HEK293 (cell line): ENCODE data around the gene POLR2H.

Experiments
- CTCF ChIP-seq: fragments of 450-650 bp; formaldehyde crosslinking; IDR thresholded peaks from 2 replicates; pipeline ENCODE4 v1.5.1; 2016; ENCODE audit warnings: missing biosample characterization, missing genetic modification characterization
- HOXA7 ChIP-seq: sonication (generic); formaldehyde crosslinking; IDR thresholded peaks from 2 replicates; pipeline ENCODE4 v1.8.1; 2022; ENCODE audit warnings: missing genetic modification reagents, borderline replicate concordance
- KLF10 ChIP-seq: fragments of 450-650 bp; IDR thresholded peaks from 2 replicates; pipeline ENCODE4 v1.5.1; 2018; ENCODE audit warnings: missing biosample characterization, mild to moderate bottlenecking, missing genetic modification characterization
- YY1 ChIP-seq: fragments of 450-650 bp; formaldehyde crosslinking; IDR thresholded peaks from 2 replicates; pipeline ENCODE4 v1.5.1; 2018; ENCODE audit warnings: missing biosample characterization, missing genetic modification characterization
- ZNF596 ChIP-seq: fragments of 450-650 bp; IDR thresholded peaks from 2 replicates; pipeline ENCODE4 v1.5.0; 2018; ENCODE audit warnings: missing biosample characterization, mild to moderate bottlenecking, missing genetic modification characterization, moderate library complexity
- ZNF654 ChIP-seq: fragments of 450-650 bp; formaldehyde crosslinking; IDR thresholded peaks from 2 replicates; pipeline ENCODE4 v1.5.1; 2016; ENCODE audit warnings: low read depth, missing biosample characterization, missing genetic modification characterization
- ZNF677 ChIP-seq: fragments of 450-650 bp; IDR thresholded peaks from 2 replicates; pipeline ENCODE4 v1.5.0; 2018; ENCODE audit warnings: missing biosample characterization, mild to moderate bottlenecking, missing genetic modification characterization, moderate library complexity

- TF ChIP-seq YY1 (tag by site-specific recombination), result no peak
- TF ChIP-seq HOXA7 (CRISPR knock-in tag), result no peak
- no peak for TF ChIP-seq CTCF (tag by site-specific recombination)
- no peak for TF ChIP-seq ZNF596 (tag by site-specific recombination)
- TF ChIP-seq ZNF654 (tag by site-specific recombination), result no peak
- TF ChIP-seq KLF10 (tag by site-specific recombination), result no peak
- TF ChIP-seq ZNF677 (tag by site-specific recombination), result no peak
These were observed 11.4 kb downstream of the POLR2H start for GRCh38 chr3:184372911-184373310.
